Fibroblast of skin of scalp (primary cell): ENCODE data around the gene FGD5.
"Not testable (repeated sequence)": the region's sequence is repeated elsewhere in the genome, so short reads cannot be mapped to it uniquely, and the experiment has no call there.

ENCODE experiments used
- DNase-seq: peaks from one replicate; pipeline ENCODE4 v3.0.0-alpha.2; 2013

The FGD5 gene

DNA sequence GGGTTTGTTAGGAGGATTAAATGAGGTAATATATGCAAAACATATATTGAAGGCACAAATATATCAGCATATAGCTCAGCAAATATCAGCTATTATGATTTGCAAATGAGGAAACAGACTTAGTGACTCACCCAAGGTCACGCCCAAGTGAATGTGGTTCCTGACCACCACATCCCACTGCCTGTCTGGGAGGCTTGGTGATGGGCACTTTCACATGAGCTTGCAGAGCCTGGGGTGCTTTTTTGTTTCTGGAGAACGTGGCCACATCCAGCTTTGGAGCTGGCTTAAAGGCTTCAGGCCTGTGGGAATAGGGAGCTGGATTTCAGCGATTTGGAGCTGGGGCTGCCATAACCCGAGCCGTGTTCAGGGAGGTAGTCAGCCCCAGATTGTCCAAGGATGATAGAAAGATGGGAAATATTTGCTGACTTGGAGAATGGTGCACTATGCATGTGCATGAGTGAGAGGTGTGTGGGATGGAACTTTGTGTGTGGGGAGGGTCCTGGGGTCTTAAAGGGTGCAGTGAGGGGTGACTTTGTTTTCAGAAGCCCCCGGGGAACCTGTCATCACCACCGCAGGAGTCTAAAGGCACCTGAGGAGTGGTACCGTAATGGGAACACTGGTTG lies 12.0 kb upstream of the FGD5 start:
- DNase-seq, result peak; percentile 9

- no peak for DNase-seq
Observed at GRCh38 chr3:14808025-14808424, 10.7 kb upstream of the FGD5 start.

GRCh38 chr3:14808502-14809266 lies 10.1 kb upstream of the FGD5 start:
- DNase-seq, result no peak

DNA sequence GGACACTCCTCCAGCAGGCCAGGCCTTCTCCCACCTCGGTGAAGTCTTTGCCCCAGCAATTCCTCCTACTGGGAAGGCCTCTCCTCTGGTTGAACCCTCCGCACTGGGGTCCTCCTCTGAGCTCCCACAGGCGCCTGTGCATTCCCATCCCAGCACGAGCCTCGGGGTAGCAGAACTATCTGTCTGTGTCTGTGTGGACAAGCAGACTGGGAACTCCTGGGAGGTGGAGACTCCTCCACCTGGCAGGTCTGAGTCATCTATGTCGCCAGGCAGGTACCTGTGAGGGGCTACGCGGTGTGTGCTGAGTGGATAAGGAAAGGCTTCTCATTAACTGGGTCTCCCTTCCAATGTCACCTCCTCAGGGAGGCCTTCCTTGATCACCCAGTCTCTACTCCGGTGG lies 9.2 kb upstream of the FGD5 start:
- DNase-seq, result not testable (repeated sequence)

DNA sequence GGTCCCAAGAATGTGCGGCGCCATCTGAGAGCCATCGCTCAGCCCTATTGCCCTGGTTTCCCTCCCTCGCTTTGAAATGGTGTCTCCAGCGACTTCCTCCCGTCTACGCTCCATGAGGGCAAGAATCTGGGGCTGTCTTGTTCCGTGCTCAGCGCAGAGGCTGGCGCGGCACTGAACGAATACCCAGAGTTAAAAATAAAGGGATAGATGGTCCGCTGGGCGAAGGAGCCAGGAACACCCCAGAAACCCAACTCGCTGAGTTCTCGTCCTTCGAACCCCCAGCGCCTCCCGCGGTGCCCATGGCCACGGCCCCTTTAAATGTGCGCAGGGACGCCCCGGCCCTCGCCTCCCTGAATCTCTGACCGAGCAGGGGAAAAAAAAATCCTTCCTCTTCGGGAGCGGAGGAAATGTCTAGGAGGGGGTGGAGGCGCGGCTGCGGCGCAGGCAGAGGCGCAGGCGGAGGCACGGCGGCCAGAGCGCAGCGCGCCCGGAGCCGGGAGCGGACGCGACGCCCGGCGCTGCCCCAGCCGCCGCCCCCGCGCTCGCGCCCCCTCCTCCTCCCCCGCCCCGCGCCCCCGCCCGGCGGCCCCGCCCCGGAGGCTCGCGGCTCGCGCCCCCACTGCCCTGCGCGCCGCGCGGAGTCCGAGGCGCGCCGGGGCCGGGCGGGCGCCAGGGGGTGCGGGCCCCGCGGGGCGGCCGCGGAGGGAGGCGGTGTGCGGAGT lies 8.5 kb upstream of the FGD5 start:
- DNase-seq, result no peak

GRCh38 chr3:14810801-14811661 lies 7.7 kb upstream of the FGD5 start:
- no peak for DNase-seq

GRCh38 chr3:14811684-14812083 lies 7.1 kb upstream of the FGD5 start:
- DNase-seq, result no peak

DNA sequence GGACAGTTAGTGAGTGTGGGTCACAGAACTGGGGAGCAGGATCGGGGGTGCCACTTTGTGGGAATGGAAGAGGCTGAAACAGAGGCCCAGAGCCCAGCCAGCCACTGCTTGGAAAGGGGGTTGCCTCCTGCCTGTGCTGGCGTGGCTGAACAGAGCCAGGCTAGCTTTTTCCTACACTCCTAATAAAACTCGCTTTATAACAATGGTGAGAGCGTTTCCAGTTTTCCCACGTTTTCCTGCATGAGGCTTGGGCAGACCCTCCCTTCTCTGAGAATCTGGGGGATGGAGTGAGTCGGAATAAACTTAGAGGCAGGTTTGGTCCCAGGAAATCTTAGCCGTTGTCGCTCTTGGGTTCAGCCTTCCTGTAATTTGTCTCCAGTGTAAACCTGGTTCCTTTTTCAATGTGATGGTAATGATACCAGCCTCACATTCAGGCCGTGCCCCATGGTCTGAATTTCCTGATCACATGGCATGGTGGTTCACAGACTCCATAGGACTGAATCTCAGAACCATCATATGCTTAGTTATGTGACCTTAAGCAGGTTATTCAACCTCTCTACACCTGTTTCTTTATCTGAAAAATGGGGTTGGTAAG lies 6.5 kb upstream of the FGD5 start:
- DNase-seq, result no peak

GRCh38 chr3:14814411-14814871 lies 4.3 kb upstream of the FGD5 start:
- DNase-seq, result no peak

DNA sequence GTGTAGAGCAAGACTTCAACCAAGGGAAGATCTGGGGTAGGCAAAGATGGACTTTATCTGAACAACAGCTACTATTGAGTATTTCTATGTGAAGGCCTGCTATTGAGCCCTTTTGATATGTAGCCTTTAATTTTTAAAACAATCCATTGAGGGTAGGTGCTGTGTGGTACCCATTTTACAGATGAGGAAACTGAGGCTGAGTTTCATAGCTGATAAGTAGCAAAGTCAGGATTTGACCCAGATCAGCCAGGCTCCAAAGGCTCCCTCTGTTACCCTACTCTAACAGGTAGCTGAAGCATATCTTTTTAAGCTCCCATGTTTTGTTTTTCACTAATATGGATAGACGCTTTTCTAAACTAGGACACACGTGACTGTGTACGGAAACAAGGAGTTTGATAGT lies 2.4 kb upstream of the FGD5 start:
- DNase-seq, result no peak

GRCh38 chr3:14819671-14820070 lies 909 bp downstream of the FGD5 start:
- no peak for DNase-seq

DNA sequence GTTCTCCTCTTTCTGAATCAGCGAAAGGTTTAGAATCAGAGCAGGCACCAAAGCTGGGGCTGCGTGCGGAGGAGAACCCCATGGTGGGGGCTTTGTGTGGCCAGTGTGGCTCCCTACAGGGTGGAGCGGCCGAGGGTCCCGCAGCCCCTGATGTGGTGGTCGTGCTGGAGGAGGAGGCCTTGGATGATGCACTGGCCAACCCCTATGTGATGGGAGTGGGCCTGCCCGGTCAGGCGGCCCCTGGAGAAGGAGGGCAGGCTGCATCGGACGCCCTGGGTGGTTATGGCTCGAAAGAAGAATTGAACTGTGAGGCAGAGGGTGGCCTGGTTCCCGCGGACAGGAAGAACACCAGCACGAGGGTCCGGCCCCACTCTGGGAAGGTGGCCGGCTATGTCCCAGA lies 1.4 kb downstream of the FGD5 start:
- DNase-seq, result no peak

- DNase-seq, result no peak
Observed at GRCh38 chr3:14821151-14821550, 2.4 kb downstream of the FGD5 start.

DNA sequence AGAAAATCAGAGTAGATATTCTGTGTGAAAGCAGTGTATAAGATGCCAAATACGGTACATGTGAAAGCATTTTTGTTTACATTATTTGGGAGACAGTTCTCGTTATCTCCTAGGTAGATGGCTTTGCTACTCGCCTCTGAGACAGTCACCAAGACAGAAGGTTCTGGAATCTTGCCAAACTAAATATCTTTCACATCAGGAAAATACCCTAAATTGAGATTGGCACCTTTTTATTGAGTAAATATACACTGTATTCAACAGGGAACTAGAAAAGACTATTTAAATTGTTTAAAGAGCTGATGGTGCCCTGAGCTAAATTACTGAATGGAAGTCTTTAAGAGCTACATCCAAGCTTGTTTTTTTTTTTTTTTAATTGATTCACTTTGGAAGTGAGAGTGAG lies 3.4 kb downstream of the FGD5 start:
- no peak for DNase-seq

- no peak for DNase-seq
Observed at GRCh38 chr3:14822670-14823390, 4.1 kb downstream of the FGD5 start.

GRCh38 chr3:14823393-14823792 lies 4.6 kb downstream of the FGD5 start:
- no peak for DNase-seq

DNA sequence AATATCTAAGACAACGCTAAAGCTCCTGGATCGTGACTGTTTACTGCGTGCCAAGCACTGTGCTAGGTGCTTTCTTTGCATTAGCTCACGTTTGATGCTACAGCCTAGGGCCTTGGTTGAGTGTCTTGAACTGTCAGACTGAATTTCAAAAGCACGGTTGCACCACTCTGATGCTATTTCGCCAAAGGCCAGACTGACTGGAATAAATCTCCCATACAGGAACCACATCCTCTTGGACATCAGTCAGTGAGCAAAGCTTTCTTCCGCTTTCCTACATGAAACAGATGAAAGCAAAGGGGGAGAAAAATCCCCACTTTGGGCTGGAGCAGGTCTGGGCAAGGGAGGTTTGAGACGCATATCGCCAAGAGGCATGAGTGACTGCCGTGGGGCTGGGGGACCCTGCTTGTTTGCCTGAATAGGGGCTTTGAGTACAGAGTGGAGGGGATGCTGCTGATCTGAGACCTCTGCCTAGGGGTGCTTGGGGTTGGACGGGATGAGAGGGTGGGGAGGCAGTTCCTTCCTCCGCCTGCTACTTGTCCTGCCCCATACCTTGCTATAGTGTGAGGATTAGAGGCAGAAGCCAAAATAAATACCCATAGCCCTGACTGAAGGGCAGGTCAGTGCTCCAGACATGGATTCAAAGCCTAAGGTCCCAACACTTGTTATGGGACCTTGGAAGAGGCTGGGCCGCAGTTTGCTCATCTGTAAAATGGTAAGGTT lies 5.3 kb downstream of the FGD5 start:
- no peak for DNase-seq

- DNase-seq, result no peak
Observed at GRCh38 chr3:14824646-14825045, 5.9 kb downstream of the FGD5 start.

- DNase-seq, result no peak
Observed at GRCh38 chr3:14826069-14826468, 7.3 kb downstream of the FGD5 start.

DNA sequence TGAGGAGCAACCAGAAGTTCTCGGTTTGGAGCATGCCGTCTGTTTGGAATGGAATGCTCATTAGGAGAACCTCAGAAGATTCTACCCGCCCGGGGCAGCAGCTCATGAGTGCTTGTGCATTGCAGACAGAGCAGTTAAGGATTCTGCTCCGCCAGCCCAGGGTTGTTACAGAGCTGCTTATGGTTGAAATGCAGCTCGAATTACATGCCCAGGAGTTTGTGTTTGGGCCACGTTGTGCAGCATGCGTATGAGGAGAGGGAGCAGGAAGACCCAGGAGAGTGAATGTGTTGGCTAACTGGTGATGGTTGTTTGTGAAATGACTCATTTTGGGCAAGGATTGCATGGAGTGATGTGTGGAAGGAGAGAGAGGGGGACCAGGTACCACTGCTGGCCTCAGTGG lies 9.0 kb downstream of the FGD5 start:
- no peak for DNase-seq

DNA sequence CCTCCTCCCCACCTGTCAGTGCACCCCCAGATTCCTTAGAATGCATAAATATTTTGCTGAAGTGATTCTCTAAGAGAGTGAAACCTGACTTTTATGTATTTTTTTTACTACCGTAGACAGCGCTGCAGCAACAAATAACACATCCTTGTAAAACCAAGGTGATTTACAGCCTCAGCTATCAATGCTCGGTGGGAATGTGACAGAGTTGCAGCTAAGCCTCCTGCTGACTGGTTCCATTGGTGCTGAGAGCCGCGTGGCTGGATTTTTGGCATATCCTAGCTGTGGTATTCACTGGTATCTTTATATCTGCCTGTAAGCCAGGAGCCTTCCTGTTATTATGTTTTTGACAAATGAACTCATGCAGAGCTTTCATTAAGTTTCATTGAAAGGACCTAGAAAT lies 11.0 kb downstream of the FGD5 start:
- no peak for DNase-seq
